Endothelial cell of umbilical vein (primary cell): ENCODE results near the gene ANKRD31. TPM values are rescaled to one million over a fixed set of nuclear protein-coding genes. Genes with fewer than 3 reads are reported as not detected.

Experiments used
- BruUV-seq: library from RNA; stranded (reverse); fragments of 400-500 nt; replicated peaks from 2 replicates; lab custom pipeline; 2021; lab: Mats Ljungman, UMichigan
- CTCF ChIA-PET: fragments of 300-600, 350-600 bp; sonication (Branson Sonifier 250); formaldehyde crosslinking; loops from one replicate; lab custom pipeline; 2021; ENCODE audit warnings: antibody characterized with exemption, inconsistent platforms; lab: Charles Lee
- POLR2A ChIA-PET: fragments of 300-600, 350-600 bp; sonication (Branson Sonifier 250); formaldehyde crosslinking; loops from one replicate; lab custom pipeline; 2021; ENCODE audit warnings: antibody characterized with exemption, inconsistent platforms; lab: Charles Lee
- DNase-seq: peaks from one replicate; pipeline ENCODE4 v3.0.0-alpha.2; 2011; ENCODE audit warnings: low read depth, low spot score
- FAIRE-seq: peaks from 2 replicates; lab custom pipeline; 2011; peaks lifted over from hg19 to GRCh38; lab: Jason Lieb, UNC
- H2AFZ ChIP-seq: 2 replicates; pipeline ENCODE4 v1.6.0; 2012; ENCODE audit warnings: low read depth, low read length, control low read depth, inconsistent platforms
- H3K27ac ChIP-seq: 2 replicates; pipeline ENCODE4 v1.5.1; 2011; ENCODE audit warnings: low read depth, mild to moderate bottlenecking, control low read depth, low read length, moderate library complexity; ENCODE audit not compliant: insufficient read depth
- H3K27me3 ChIP-seq, 2 experiments: 2 replicates each; pipeline versions ENCODE4 v1.6.0 to v1.6.1; 2011; ENCODE audit warnings: low read length in 2 of 2, mixed read lengths in 1 of 2; ENCODE audit not compliant: control insufficient read depth in 2 of 2, insufficient read depth in 2 of 2
- H3K36me3 ChIP-seq, 2 experiments: 2 replicates in 1 of 2; 3 replicates in 1 of 2; pipeline ENCODE4 v1.5.1; 2011; ENCODE audit warnings: low read length in 2 of 2, mild to moderate bottlenecking in 1 of 2, moderate library complexity in 1 of 2; ENCODE audit not compliant: control insufficient read depth in 2 of 2, insufficient read depth in 2 of 2; ENCODE audit errors: extremely low read depth in 1 of 2
- H3K4me1 ChIP-seq: 3 replicates; pipeline ENCODE4 v1.5.1; 2011; ENCODE audit warnings: mild to moderate bottlenecking, low read length; ENCODE audit not compliant: control insufficient read depth, insufficient read depth; ENCODE audit errors: extremely low read depth
- H3K4me2 ChIP-seq: 2 replicates; pipeline ENCODE4 v1.6.1; 2011; ENCODE audit warnings: low read length, control low read depth, mixed read lengths; ENCODE audit not compliant: insufficient read depth
- H3K4me3 ChIP-seq, 3 experiments: fragments of 200-600 bp in 1 of 3; sonication (generic), shearing (Covaris generic) in 1 of 3; replicated peaks in 1 of 3; 2 replicates each; pipeline ENCODE4 v1.5.1; 2011 to 2016; ENCODE audit warnings: control low read depth in 3 of 3, low read length in 3 of 3, mild to moderate bottlenecking in 2 of 3, inconsistent platforms in 1 of 3, low read depth in 1 of 3, moderate library complexity in 1 of 3; ENCODE audit not compliant: insufficient read depth in 1 of 3
- H3K79me2 ChIP-seq: 2 replicates; pipeline ENCODE4 v1.6.0; 2012; ENCODE audit warnings: low read length, inconsistent platforms; ENCODE audit not compliant: control insufficient read depth, insufficient read depth
- H3K9ac ChIP-seq: replicated peaks from 2 replicates; pipeline ENCODE3; 2011; ENCODE audit warnings: low read length, control low read depth; ENCODE audit not compliant: insufficient read depth; ENCODE audit errors: extremely low read depth
- H3K9me1 ChIP-seq: replicated peaks from 3 replicates; pipeline ENCODE4 v1.6.0; 2011; ENCODE audit warnings: mild to moderate bottlenecking, low read length; ENCODE audit not compliant: control insufficient read depth, insufficient read depth; ENCODE audit errors: extremely low read depth
- H3K9me3 ChIP-seq: replicated peaks from 2 replicates; pipeline ENCODE4 v1.5.1; 2012; ENCODE audit warnings: low read length, inconsistent platforms; ENCODE audit not compliant: control insufficient read depth, insufficient read depth
- H4K20me1 ChIP-seq: replicated peaks from 2 replicates; pipeline ENCODE3; 2011; ENCODE audit warnings: mild to moderate bottlenecking, low read length; ENCODE audit not compliant: control insufficient read depth, insufficient read depth; ENCODE audit errors: extremely low read depth
- EZH2 ChIP-seq: IDR thresholded peaks from 2 replicates; pipeline ENCODE4 v1.6.1; 2012; ENCODE audit warnings: borderline replicate concordance, low read depth, mild to moderate bottlenecking, moderate library complexity, low read length, inconsistent platforms; ENCODE audit not compliant: severe bottlenecking
- FOS ChIP-seq: IDR thresholded peaks from 2 replicates; pipeline ENCODE4 v1.6.1; 2011; ENCODE audit warnings: mild to moderate bottlenecking, low read length, moderate library complexity, borderline replicate concordance; ENCODE audit not compliant: insufficient read depth
- GATA2 ChIP-seq: IDR thresholded peaks from 2 replicates; pipeline ENCODE4 v1.7.0; 2011; ENCODE audit warnings: low read depth, mild to moderate bottlenecking, moderate library complexity, mixed read lengths, low read length; ENCODE audit not compliant: insufficient read length, insufficient read depth
- JUN ChIP-seq: IDR thresholded peaks from 2 replicates; pipeline ENCODE4 v1.6.1; 2011; ENCODE audit warnings: borderline replicate concordance, low read depth; ENCODE audit not compliant: insufficient read length, insufficient read depth
- MYC ChIP-seq: IDR thresholded peaks from one replicate; pipeline ENCODE4 v1.6.1; 2011; ENCODE audit warnings: mild to moderate bottlenecking, low read depth, low read length
- POLR2A ChIP-seq: IDR thresholded peaks from 2 replicates; pipeline ENCODE4 v1.6.1; 2012; ENCODE audit warnings: low read depth, mild to moderate bottlenecking, control low read depth, low read length
- POLR2AphosphoS5 ChIP-seq: IDR thresholded peaks from 2 replicates; pipeline ENCODE4 v1.6.1; 2012; ENCODE audit warnings: low read depth, mild to moderate bottlenecking, control low read depth, low read length, moderate library complexity; ENCODE audit not compliant: insufficient read depth
- dilution Hi-C: fragments of 300-500 bp; cut with MboI; formaldehyde crosslinking; loops from one replicate; pipeline ENCODE4 v1.15.0; 2019; ENCODE audit warnings: low sequenced_read_pairs; ENCODE audit not compliant: extremely low pct_ligation_motif_present
- intact Hi-C: fragments of 100-400 bp; cut with micrococcal nuclease; formaldehyde crosslinking; loops from one replicate; pipeline ENCODE4 v1.10.0; 2022
- polyA plus RNA-seq, 4 experiments: library from polyadenylated mRNA; depleted of rRNA in 3 of 4; stranded (reverse) in 3 of 4; unstranded in 1 of 4; fragments of >200 nt; gene quantifications; 2 replicates each; pipeline versions ENCODE4 v1.2.1 to v1.2.3, GENCODE V29; 2011 to 2012; ENCODE audit warnings: missing spikeins in 1 of 4
- total RNA-seq: library from RNA; stranded (reverse); gene quantifications from 2 replicates; pipeline ENCODE4 v1.2.3, GENCODE V29; 2021
- TF ChIP-seq, protein P1 (sequence below), 2 donors: IDR thresholded peaks; 1 replicate in 1 of 2; 2 replicates in 1 of 2; pipeline ENCODE4 v1.5.1; 2011; ENCODE audit warnings: low read length in 2 of 2, mild to moderate bottlenecking in 2 of 2, moderate library complexity in 2 of 2, control low read depth in 1 of 2, inconsistent platforms in 1 of 2, low read depth in 1 of 2; ENCODE audit not compliant: insufficient read depth in 1 of 2; ENCODE audit errors: extremely low read depth in 1 of 2
- TF ChIP-seq, protein P2 (sequence below): IDR thresholded peaks from 2 replicates; pipeline ENCODE4 v1.6.1; 2011; ENCODE audit not compliant: insufficient read depth, insufficient read length

The ANKRD31 gene
- total and polyA plus RNA-seq, 2 donors (not counting 3 experiments of a cell fraction or from before 2014, with no cell fraction given): not detected

DNA sequence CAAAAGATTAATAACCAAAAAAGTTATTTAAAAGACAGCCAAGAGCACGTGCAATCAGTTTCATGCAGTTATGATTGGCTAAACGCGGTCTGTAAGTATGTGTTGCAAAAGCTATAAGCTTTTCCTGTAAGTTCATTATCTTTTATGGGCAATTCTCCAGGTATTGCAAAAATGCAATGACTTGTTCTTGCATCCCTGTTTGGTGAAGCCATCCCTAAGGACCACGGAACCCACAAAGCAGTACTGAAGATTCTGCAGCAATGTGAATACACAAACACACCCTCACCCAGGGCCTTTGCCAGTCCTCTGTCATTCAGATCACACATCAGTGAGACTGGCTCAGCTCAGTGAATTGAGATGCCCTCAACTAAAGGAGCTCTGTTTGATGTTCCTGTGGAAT, 195.7 kb downstream of the ANKRD31 start:
- DNase-seq: no peak
- H3K4me3 ChIP-seq: no peak overlapping the region
- H3K9ac ChIP-seq: no peak overlapping the region
- FAIRE-seq: no peak
- no peaks in the 10 kb centered on the region for H3K9me1 ChIP-seq
- dilution Hi-C loops: no loop called here
- intact Hi-C loops: no loop called here
- ChIA-PET CTCF (interaction anchor here (1.3 to 1.5 kb wide), 2 partner anchors 9 to 13 kb away, joined by 4 to 7 read pairs; no protein-coding TSS in a partner anchor), POLR2A (no interaction called here)
- H3K79me2 ChIP-seq: no peaks in the 10 kb centered on the region
- TF ChIP-seq, protein P1, sequence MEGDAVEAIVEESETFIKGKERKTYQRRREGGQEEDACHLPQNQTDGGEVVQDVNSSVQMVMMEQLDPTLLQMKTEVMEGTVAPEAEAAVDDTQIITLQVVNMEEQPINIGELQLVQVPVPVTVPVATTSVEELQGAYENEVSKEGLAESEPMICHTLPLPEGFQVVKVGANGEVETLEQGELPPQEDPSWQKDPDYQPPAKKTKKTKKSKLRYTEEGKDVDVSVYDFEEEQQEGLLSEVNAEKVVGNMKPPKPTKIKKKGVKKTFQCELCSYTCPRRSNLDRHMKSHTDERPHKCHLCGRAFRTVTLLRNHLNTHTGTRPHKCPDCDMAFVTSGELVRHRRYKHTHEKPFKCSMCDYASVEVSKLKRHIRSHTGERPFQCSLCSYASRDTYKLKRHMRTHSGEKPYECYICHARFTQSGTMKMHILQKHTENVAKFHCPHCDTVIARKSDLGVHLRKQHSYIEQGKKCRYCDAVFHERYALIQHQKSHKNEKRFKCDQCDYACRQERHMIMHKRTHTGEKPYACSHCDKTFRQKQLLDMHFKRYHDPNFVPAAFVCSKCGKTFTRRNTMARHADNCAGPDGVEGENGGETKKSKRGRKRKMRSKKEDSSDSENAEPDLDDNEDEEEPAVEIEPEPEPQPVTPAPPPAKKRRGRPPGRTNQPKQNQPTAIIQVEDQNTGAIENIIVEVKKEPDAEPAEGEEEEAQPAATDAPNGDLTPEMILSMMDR (IDR thresholded peaks at IDR 0.05; ENCODE audit: extremely low read depth in 1 of 2, insufficient read depth in 1 of 2, low read depth in 1 of 2, low read length in 2 of 2): no peak
- TF ChIP-seq FOS (no peak), POLR2AphosphoS5 (no peak), JUN (no peak), EZH2 (no peak), MYC (no peak), POLR2A (no peak), GATA2 (no peak)
- TF ChIP-seq, protein P2, sequence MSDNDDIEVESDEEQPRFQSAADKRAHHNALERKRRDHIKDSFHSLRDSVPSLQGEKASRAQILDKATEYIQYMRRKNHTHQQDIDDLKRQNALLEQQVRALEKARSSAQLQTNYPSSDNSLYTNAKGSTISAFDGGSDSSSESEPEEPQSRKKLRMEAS: no peak
- no peaks in the 10 kb centered on the region for H4K20me1 ChIP-seq
- H2AFZ ChIP-seq: no peak overlapping the region
- no peak overlapping the region for H3K27ac ChIP-seq
- H3K36me3 ChIP-seq: no peaks in the 10 kb centered on the region
- no peaks in the 10 kb centered on the region for H3K27me3 ChIP-seq
- H3K9me3 ChIP-seq: no peaks in the 10 kb centered on the region
- H3K4me1 ChIP-seq: no peaks in the 10 kb centered on the region
- H3K4me2 ChIP-seq: no peak overlapping the region
- no TSS peak for BruUV-seq
